Subcutaneous abdominal adipose tissue (tissue), 5 donors: Measurements from ENCODE around the gene PMEPA1.

Source experiments
- H3K27ac ChIP-seq: one replicate; pipeline ENCODE4 v1.7.0; 2013; ENCODE audit warnings: low read depth, mild to moderate bottlenecking, inconsistent platforms, low read length, moderate library complexity
- H3K27me3 ChIP-seq, 5 donors: one replicate each; pipeline ENCODE4 v1.7.0; 2013; ENCODE audit warnings: low read length in 5 of 5, inconsistent platforms in 1 of 5; ENCODE audit not compliant: control insufficient read depth in 5 of 5, insufficient read depth in 4 of 5
- H3K36me3 ChIP-seq, 5 donors: one replicate each; pipeline ENCODE4 v1.7.0; 2013; ENCODE audit warnings: low read length in 5 of 5; ENCODE audit not compliant: control insufficient read depth in 5 of 5, insufficient read depth in 5 of 5
- H3K4me1 ChIP-seq, 5 donors: one replicate each; pipeline ENCODE4 v1.7.0; 2013; ENCODE audit warnings: low read length in 5 of 5, mild to moderate bottlenecking in 3 of 5, moderate library complexity in 1 of 5; ENCODE audit not compliant: control insufficient read depth in 5 of 5, insufficient read depth in 5 of 5
- H3K4me3 ChIP-seq, 5 donors: one replicate each; pipeline ENCODE4 v1.7.0; 2013; ENCODE audit warnings: low read length in 5 of 5, low read depth in 1 of 5
- H3K9ac ChIP-seq, 5 donors: one replicate each; pipeline ENCODE4 v1.7.0; 2013; ENCODE audit warnings: low read length in 5 of 5, mild to moderate bottlenecking in 4 of 5, moderate library complexity in 3 of 5
- H3K9me3 ChIP-seq, 5 donors: one replicate each; pipeline ENCODE4 v1.7.0; 2013; ENCODE audit warnings: low read length in 5 of 5; ENCODE audit not compliant: control insufficient read depth in 5 of 5
- donor health status: healthy.
- donor health status: healthy.
- donor health status: healthy.
- donor health status: healthy.
- donor health status: healthy.

Gene PMEPA1

DNA sequence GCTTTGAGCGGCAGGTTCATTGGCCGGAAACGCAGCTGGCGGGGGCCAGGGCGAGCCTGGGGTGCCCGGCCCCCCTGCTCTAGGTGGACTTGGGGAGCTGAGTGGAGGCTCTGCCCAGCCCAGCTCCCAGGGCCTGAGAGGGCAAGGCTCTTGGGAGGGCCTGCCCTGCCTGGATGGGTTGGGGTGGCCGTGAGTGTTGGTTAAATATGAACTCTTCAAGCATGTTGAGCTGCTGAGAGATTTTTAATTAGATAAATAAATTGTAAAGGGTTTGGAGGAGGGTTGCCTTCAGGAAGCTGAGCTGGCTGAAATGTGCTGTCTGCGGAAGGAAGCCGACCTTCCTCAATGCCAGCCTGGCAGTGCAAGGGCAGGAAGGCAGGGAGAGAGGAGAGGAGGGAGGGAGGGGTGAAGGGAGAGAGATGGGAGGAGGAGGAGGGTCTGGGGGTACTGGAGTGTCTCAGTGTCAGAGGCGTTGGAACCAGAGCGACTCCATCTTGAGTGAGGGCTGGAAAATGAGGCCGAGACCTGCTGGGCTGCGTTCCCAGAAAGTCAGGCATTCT lies 39.4 kb upstream of the PMEPA1 start:
- Histone ChIP-seq H3K9me3 (peaks cover 0 to 5% (median 3%) of the 10 kb centered on the region in 5 donors), H3K9ac (peak overlapping the region in 3 of 5 donors; percentile 18 to 58 (median 20)), H3K27ac (peak overlapping the region; percentile 77), H3K36me3 (no peaks in the 10 kb centered on the region), H3K4me1 (peaks cover 10 to 40% (median 32%) of the 10 kb centered on the region in 5 donors), H3K4me3 (peak overlapping the region in 4 of 5 donors; percentile 39 to 61 (median 42)), H3K27me3 (peaks cover 0 to 3% (median 0%) of the 10 kb centered on the region in 5 donors)

GRCh38 chr20:57748601-57749130 lies 38.9 kb upstream of the PMEPA1 start:
- Histone ChIP-seq H3K27ac (peak overlapping the region; percentile 77), H3K4me1 (peaks cover 10 to 40% (median 32%) of the 10 kb centered on the region in 5 donors), H3K4me3 (peak overlapping the region; percentile 26 to 61 (median 41)), H3K36me3 (no peaks in the 10 kb centered on the region), H3K27me3 (peaks cover 0 to 3% (median 0%) of the 10 kb centered on the region in 5 donors), H3K9ac (peak overlapping the region in 4 of 5 donors; percentile 18 to 63 (median 39)), H3K9me3 (peaks cover 0 to 5% (median 3%) of the 10 kb centered on the region in 5 donors)

DNA sequence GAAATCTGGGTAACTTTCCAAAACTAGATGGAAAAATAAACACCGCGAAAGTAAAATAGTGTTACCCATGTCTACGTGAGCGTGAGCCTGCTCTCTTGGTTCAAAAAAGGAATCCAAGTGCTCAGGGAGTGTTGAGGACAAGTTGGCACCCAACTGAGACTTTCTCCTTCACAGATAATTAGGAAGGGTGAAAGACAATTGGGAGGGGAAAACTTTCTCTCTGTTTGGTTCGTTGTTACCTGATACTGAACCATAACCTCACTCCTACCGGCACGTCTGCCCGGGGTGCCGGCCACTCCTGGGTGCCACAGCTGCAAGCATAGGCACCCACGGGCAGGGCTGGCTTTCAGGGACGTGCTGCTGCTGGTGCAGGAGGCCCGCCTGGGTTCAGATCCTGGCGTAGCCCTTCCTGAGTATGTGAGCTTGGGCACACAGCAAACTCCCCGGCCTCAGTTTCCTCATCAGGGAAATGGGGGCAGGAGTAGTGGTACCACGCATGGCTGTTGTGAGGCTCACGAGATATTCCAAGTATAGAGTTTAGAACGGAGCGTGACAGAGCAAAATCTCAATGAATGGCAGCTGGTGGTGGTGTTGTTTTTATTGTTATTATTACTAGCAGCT lies 38.2 kb upstream of the PMEPA1 start:
- Histone ChIP-seq H3K27ac (peak overlapping the region; percentile 77), H3K9ac (peak overlapping the region in 2 of 5 donors; percentile 58 to 63), H3K4me3 (peak overlapping the region in 3 of 5 donors; percentile 26 to 61 (median 39)), H3K9me3 (peaks cover 0 to 5% (median 3%) of the 10 kb centered on the region in 5 donors), H3K27me3 (peaks cover 0 to 3% (median 0%) of the 10 kb centered on the region in 5 donors), H3K4me1 (peaks cover 10 to 40% (median 32%) of the 10 kb centered on the region in 5 donors), H3K36me3 (no peaks in the 10 kb centered on the region)

DNA sequence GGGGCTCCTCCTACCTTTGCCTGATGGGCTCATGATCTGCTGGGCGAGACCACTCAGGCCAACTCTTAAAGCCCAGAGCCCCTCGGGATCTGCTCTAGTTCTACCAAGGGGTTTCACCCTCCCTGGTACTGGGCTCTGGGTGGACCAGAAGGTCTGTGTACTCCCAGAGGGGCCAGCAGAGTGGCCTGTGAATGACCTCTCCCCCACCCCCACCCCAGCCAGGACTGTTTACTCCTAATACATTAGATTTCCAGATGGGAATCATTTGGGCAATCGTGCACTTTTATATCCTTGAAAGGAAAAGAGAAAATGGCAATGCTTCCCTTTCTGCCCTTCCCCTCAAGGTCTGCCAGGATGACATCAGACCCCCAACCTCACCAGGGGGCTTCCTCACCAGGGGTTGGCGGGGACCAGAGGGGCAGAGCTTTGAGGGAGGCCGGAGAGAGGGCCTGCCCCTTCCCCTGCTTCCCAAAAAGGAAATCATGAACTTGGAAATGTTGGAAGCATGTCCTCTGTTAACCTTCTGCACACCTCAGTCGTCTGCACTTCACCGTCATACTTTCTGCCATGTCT lies 37.1 kb upstream of the PMEPA1 start:
- peaks cover 0 to 5% (median 3%) of the 10 kb centered on the region in 5 donors for H3K9me3 ChIP-seq
- H3K4me3 ChIP-seq: no peak overlapping the region
- H3K36me3 ChIP-seq: no peaks in the 10 kb centered on the region
- peaks cover 10 to 40% (median 32%) of the 10 kb centered on the region in 5 donors for H3K4me1 ChIP-seq
- H3K27ac ChIP-seq: no peak overlapping the region
- peaks cover 0 to 3% (median 0%) of the 10 kb centered on the region in 5 donors for H3K27me3 ChIP-seq
- H3K9ac ChIP-seq: no peak overlapping the region

DNA sequence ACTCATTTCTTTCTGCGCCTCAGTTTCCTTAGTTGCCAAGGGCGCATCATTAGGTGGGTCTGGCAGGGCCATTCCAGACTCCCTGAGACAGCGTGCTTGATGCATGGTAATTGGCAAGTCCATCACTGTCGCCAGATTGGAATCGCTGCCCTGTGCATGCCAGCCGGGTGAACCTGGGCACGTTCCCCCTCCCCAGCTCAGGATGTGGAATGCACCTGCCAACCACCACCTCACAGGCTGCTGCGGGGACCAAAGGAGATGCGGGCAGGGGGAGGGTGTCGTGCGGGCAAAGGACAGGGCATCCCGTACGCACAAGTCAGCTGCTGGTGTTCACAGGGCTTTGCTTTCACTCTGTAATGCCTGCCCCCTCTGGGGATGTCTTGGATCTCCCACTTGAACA lies 36.4 kb upstream of the PMEPA1 start:
- peaks cover 10 to 40% (median 32%) of the 10 kb centered on the region in 5 donors for H3K4me1 ChIP-seq
- no peak overlapping the region for H3K27ac ChIP-seq
- H3K36me3 ChIP-seq: no peaks in the 10 kb centered on the region
- H3K27me3 ChIP-seq: peaks cover 0 to 3% (median 0%) of the 10 kb centered on the region in 5 donors
- no peak overlapping the region for H3K9ac ChIP-seq
- no peak overlapping the region for H3K4me3 ChIP-seq
- H3K9me3 ChIP-seq: peaks cover 0 to under 1% (median 0%) of the 10 kb centered on the region in 5 donors

GRCh38 chr20:57744206-57744605 lies 34.4 kb upstream of the PMEPA1 start:
- H3K4me3 ChIP-seq: no peak overlapping the region
- H3K27me3 ChIP-seq: peaks cover 0 to 3% (median 0%) of the 10 kb centered on the region in 5 donors
- no peaks in the 10 kb centered on the region for H3K9me3 ChIP-seq
- H3K36me3 ChIP-seq: no peaks in the 10 kb centered on the region
- H3K27ac ChIP-seq: no peak overlapping the region
- H3K4me1 ChIP-seq: peaks cover 8 to 30% (median 28%) of the 10 kb centered on the region in 5 donors
- H3K9ac ChIP-seq: no peak overlapping the region

DNA sequence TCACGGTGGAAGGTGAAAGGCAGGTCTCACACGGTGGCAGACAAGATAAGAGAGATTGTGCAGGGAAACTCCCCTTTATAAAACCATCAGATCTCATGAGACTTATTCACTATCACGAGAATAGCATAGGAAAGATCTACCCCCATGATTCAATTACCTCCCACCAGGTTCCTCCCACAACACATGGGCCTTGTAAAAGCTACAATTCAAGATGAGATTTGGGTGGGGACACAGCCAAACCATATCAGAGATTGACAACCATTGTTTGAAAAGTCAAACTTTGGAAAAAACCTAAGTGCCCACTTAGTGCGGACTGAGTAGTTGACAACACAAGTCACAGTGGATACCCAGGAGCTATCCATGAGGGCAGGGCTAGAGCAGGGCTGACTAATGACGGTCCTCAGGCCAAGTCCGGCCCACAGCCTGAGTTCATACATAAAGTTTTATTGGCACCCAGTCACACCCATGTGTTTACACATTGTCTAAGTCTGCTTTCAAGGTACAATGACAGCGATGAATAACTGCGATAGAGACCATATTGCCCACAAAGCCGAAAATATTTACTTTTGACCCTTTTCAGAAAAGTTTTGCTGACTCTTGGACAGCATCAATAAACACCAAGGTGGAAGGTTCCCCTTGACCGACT lies 33.8 kb upstream of the PMEPA1 start:
- Histone ChIP-seq H3K4me1 (peaks cover 7 to 24% (median 22%) of the 10 kb centered on the region in 5 donors), H3K36me3 (no peaks in the 10 kb centered on the region), H3K9ac (no peak overlapping the region)

DNA sequence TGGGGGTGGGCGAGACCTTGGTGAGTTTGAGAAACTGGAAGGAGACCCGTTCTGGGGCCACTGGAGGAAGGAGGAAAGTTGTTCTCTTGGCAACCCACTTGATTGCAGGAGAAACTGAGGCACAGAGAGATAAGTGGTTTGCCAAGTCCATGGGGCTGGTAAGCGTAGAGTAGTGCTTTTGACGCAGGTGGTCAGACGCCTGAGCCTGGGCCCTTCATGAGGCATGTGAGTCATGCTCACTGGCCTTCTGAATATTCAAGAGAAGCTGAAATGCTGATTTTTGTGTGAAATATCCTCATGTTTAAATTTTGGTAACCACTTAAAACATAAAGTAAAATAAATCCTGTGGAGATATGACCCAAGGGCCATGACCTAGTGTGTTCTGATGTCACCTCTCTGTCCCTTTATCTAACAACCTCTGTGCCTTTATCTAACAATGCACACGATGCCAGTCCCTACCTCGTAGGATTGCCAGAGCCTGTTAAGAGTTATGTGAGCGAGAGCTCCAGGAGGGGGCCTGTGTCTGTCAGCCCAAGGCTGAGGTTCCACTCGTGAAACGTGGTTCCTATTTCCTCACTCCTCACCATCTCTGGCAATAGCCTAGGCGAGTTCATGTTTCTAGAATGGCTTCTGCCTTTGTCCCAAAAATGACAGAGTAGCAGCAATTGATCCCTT lies 32.8 kb upstream of the PMEPA1 start:
- Histone ChIP-seq H3K9ac (no peak overlapping the region), H3K9me3 (no peaks in the 10 kb centered on the region), H3K27ac (no peak overlapping the region), H3K36me3 (no peaks in the 10 kb centered on the region), H3K4me3 (no peak overlapping the region), H3K27me3 (no peaks in the 10 kb centered on the region), H3K4me1 (peaks cover 2 to 15% (median 12%) of the 10 kb centered on the region in 5 donors)

More for the DNA sequence above, 33.8 kb upstream of the PMEPA1 start:
- H3K4me3 ChIP-seq: no peak overlapping the region
- no peaks in the 10 kb centered on the region for H3K9me3 ChIP-seq
- H3K27ac ChIP-seq: no peak overlapping the region
- peaks cover 0 to 2% (median 0%) of the 10 kb centered on the region in 5 donors for H3K27me3 ChIP-seq

DNA sequence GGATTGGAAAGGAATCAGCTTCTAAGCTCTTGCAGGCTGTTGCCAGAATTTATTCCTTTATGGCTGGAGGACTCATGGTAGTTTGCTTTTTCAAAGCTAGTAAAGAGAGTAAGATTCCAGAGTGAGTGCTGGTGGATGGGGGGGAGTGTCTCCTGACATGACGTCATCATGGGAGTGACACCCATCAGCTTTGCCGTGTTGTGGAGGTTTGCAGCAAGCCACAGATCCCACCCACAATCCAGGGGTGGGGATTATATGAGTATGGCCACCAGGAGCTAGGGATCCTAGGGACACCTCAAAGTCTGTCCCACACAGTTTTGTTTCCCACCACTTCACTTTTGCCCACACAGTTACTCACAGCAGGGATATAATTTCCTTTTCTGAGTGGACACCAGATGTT lies 28.7 kb upstream of the PMEPA1 start:
- no peak overlapping the region for H3K9ac ChIP-seq
- no peak overlapping the region for H3K27ac ChIP-seq
- H3K27me3 ChIP-seq: no peaks in the 10 kb centered on the region
- no peaks in the 10 kb centered on the region for H3K9me3 ChIP-seq
- no peaks in the 10 kb centered on the region for H3K36me3 ChIP-seq
- H3K4me3 ChIP-seq: no peak overlapping the region
- peaks cover 0 to 6% (median 0%) of the 10 kb centered on the region in 5 donors for H3K4me1 ChIP-seq
